HEK293T (cell line): ENCODE results near the gene NPC1.

Experiments
- ARNT ChIP-seq: fragments of 450-650 bp; IDR thresholded peaks from 2 replicates; pipeline ENCODE4 v1.6.1; 2017; ENCODE audit warnings: mild to moderate bottlenecking
- BHLHE40 ChIP-seq: fragments of 450-650 bp; IDR thresholded peaks from 2 replicates; pipeline ENCODE4 v1.6.1; 2016; ENCODE audit warnings: mild to moderate bottlenecking, moderate library complexity, borderline replicate concordance
- CTBP1 ChIP-seq: fragments of 450-650 bp; IDR thresholded peaks from 2 replicates; pipeline ENCODE4 v1.6.1; 2016; ENCODE audit warnings: borderline replicate concordance
- ELF4 ChIP-seq: fragments of 450-650 bp; IDR thresholded peaks from 2 replicates; pipeline ENCODE4 v1.6.1; 2017; ENCODE audit warnings: antibody characterized with exemption
- FOXA1 ChIP-seq: fragments of 450-650 bp; IDR thresholded peaks from 2 replicates; pipeline ENCODE4 v1.6.1; 2016; ENCODE audit warnings: mild to moderate bottlenecking
- FOXM1 ChIP-seq: fragments of 450-650 bp; IDR thresholded peaks from 2 replicates; pipeline ENCODE4 v1.6.1; 2017; ENCODE audit warnings: mild to moderate bottlenecking, borderline replicate concordance
- LEF1 ChIP-seq: fragments of 450-650 bp; IDR thresholded peaks from 2 replicates; pipeline ENCODE4 v1.6.1; 2017; ENCODE audit warnings: mild to moderate bottlenecking, borderline replicate concordance
- NFRKB ChIP-seq: fragments of 450-650 bp; IDR thresholded peaks from 2 replicates; pipeline ENCODE4 v1.6.1; 2016; ENCODE audit warnings: mild to moderate bottlenecking, moderate library complexity
- PKNOX1 ChIP-seq: fragments of 450-650 bp; IDR thresholded peaks from 2 replicates; pipeline ENCODE4 v1.6.1; 2016
- SP1 ChIP-seq: fragments of 450-650 bp; IDR thresholded peaks from 2 replicates; pipeline ENCODE4 v1.6.1; 2017
- SUZ12 ChIP-seq: fragments of 450-650 bp; IDR thresholded peaks from 2 replicates; pipeline ENCODE4 v1.6.1; 2016; ENCODE audit warnings: mild to moderate bottlenecking
- TARDBP ChIP-seq: fragments of 450-650 bp; IDR thresholded peaks from 2 replicates; pipeline ENCODE4 v1.6.1; 2016

DNA sequence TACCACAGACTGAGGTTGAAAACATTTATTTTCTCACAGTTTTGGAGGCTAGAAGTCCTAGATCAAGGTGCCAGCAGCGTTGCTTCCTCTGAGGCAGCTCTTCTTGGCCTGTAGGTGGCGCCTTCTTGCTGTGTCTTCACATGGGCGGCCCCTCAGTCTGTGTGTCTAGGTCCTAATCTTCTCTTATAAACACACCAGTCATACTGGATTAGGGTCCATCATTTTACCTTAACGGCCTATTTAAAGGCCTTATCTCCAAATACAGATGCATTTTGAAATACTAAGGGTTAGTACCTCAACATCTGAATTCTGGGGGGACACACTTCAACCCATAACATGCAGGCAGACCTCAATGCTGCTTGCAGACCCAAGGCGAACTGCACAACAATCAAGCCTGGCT is 87.4 kb downstream of the NPC1 start:
- TF ChIP-seq FOXA1 (no peak), FOXM1 (no peak), SP1 (no peak), BHLHE40 (no peak), LEF1 (no peak), CTBP1 (no peak), PKNOX1 (no peak), TARDBP (no peak), ARNT (no peak), ELF4 (no peak), NFRKB (no peak), SUZ12 (no peak)
